HEK293 (cell line): ENCODE results near the gene LAX1.

Source experiments
- CTCF ChIA-PET: fragments of 350-600 bp; formaldehyde crosslinking; extraction: SDS; loops from one replicate; lab custom pipeline; 2021; ENCODE audit warnings: antibody characterized with exemption; lab: Yijun Ruan, JAX
- POLR2A ChIA-PET: fragments of 300-600 bp; formaldehyde crosslinking; extraction: SDS; loops from one replicate; lab custom pipeline; 2020; ENCODE audit warnings: antibody characterized with exemption, inconsistent platforms; lab: Yijun Ruan, JAX
- H3K27ac ChIP-seq: fragments of 200-500 bp; sonication (Bioruptor generic); 2 replicates; pipeline ENCODE4 v1.5.1; 2014; ENCODE audit warnings: low read depth, low read length, control low read depth, inconsistent platforms; ENCODE audit errors: extremely low read depth
- H3K36me3 ChIP-seq, 2 experiments: fragments of 200-500 bp in 1 of 2; sonication (Bioruptor generic) in 1 of 2; 1 replicate in 1 of 2; 2 replicates in 1 of 2; pipeline ENCODE4 v1.5.1; 2014 to 2017; ENCODE audit warnings: inconsistent platforms in 2 of 2, low read length in 2 of 2; ENCODE audit not compliant: control insufficient read depth in 2 of 2, insufficient read depth in 1 of 2
- H3K4me1 ChIP-seq: fragments of 200-500 bp; sonication (Bioruptor generic); 2 replicates; pipeline ENCODE4 v1.5.1; 2014; ENCODE audit warnings: mild to moderate bottlenecking, low read length, inconsistent platforms; ENCODE audit not compliant: control insufficient read depth, insufficient read depth
- H3K4me3 ChIP-seq: 2 replicates; pipeline ENCODE4 v1.5.1; 2011; ENCODE audit warnings: low read depth, mild to moderate bottlenecking, control low read depth, low read length, moderate library complexity
- H3K9me3 ChIP-seq: fragments of 200-500 bp; sonication (Bioruptor generic); 2 replicates; pipeline ENCODE4 v1.5.1; 2014; ENCODE audit warnings: low read depth, low read length, inconsistent platforms; ENCODE audit not compliant: control insufficient read depth, insufficient read depth
- ATF2 ChIP-seq: fragments of 450-650 bp; formaldehyde crosslinking; IDR thresholded peaks from 2 replicates; pipeline ENCODE4 v1.5.1; 2016; ENCODE audit warnings: missing biosample characterization, missing genetic modification characterization, low read depth
- KLF9 ChIP-seq: fragments of 450-650 bp; formaldehyde crosslinking; IDR thresholded peaks from 2 replicates; pipeline ENCODE4 v1.5.1; 2016; ENCODE audit warnings: missing biosample characterization, missing genetic modification characterization, low read depth
- TRIM28 ChIP-seq: IDR thresholded peaks from 2 replicates; pipeline ENCODE4 v1.6.1; 2011; ENCODE audit warnings: low read length, control low read depth, borderline replicate concordance
- ZBTB7A ChIP-seq: fragments of 450-650 bp; formaldehyde crosslinking; IDR thresholded peaks from 2 replicates; pipeline ENCODE4 v1.5.1; 2016; ENCODE audit warnings: low read depth, missing biosample characterization, missing genetic modification characterization
- ZFP3 ChIP-seq: fragments of 450-650 bp; formaldehyde crosslinking; IDR thresholded peaks from 2 replicates; pipeline ENCODE4 v1.5.1; 2016; ENCODE audit warnings: low read depth, missing biosample characterization, missing genetic modification characterization
- ZNF132 ChIP-seq: fragments of 450-650 bp; formaldehyde crosslinking; IDR thresholded peaks from 2 replicates; pipeline ENCODE4 v1.5.1; 2017; ENCODE audit warnings: missing biosample characterization, missing genetic modification characterization, borderline replicate concordance
- ZNF175 ChIP-seq: fragments of 450-650 bp; formaldehyde crosslinking; IDR thresholded peaks from 2 replicates; pipeline ENCODE4 v1.5.1; 2016; ENCODE audit warnings: missing biosample characterization, missing genetic modification characterization
- ZNF24 ChIP-seq: fragments of 450-650 bp; formaldehyde crosslinking; IDR thresholded peaks from 2 replicates; pipeline ENCODE4 v1.5.1; 2016; ENCODE audit warnings: missing biosample characterization, missing genetic modification characterization
- ZNF26 ChIP-seq: fragments of 450-650 bp; formaldehyde crosslinking; IDR thresholded peaks from 2 replicates; pipeline ENCODE4 v1.5.1; 2016; ENCODE audit warnings: missing biosample characterization, missing genetic modification characterization
- ZNF510 ChIP-seq: fragments of 450-650 bp; formaldehyde crosslinking; IDR thresholded peaks from 2 replicates; pipeline ENCODE4 v1.5.1; 2018; ENCODE audit warnings: mild to moderate bottlenecking, missing genetic modification characterization, missing biosample characterization; ENCODE audit not compliant: insufficient replicate concordance
- ZNF518A ChIP-seq: fragments of 450-650 bp; formaldehyde crosslinking; conservative IDR thresholded peaks from 2 replicates; pipeline ENCODE4 v1.5.1; 2016; ENCODE audit warnings: low read depth, missing biosample characterization, missing genetic modification characterization
- ZNF544 ChIP-seq: fragments of 450-650 bp; formaldehyde crosslinking; IDR thresholded peaks from 2 replicates; pipeline ENCODE4 v1.5.0; 2017; ENCODE audit warnings: missing biosample characterization, missing genetic modification characterization
- ZNF549 ChIP-seq: fragments of 450-650 bp; IDR thresholded peaks from 2 replicates; pipeline ENCODE4 v1.5.1; 2018; ENCODE audit warnings: missing biosample characterization, missing genetic modification characterization, mild to moderate bottlenecking, inconsistent platforms, moderate library complexity
- ZNF670 ChIP-seq: fragments of 450-650 bp; formaldehyde crosslinking; IDR thresholded peaks from 2 replicates; pipeline ENCODE4 v1.5.1; 2016; ENCODE audit warnings: missing biosample characterization, missing genetic modification characterization, low read depth
- ZSCAN30 ChIP-seq: fragments of 450-650 bp; IDR thresholded peaks from 2 replicates; pipeline ENCODE4 v1.5.1; 2018; ENCODE audit warnings: missing biosample characterization, mild to moderate bottlenecking, missing genetic modification characterization, moderate library complexity
- TF ChIP-seq, protein P1 (sequence below): fragments of 450-650 bp; formaldehyde crosslinking; IDR thresholded peaks from 2 replicates; pipeline ENCODE4 v1.5.1; 2016; ENCODE audit warnings: missing biosample characterization, missing genetic modification characterization
- TF ChIP-seq, protein P2 (sequence below): fragments of 450-650 bp; formaldehyde crosslinking; IDR thresholded peaks from 2 replicates; pipeline ENCODE4 v1.5.1; 2016; ENCODE audit warnings: missing biosample characterization, missing genetic modification characterization

Gene LAX1

DNA sequence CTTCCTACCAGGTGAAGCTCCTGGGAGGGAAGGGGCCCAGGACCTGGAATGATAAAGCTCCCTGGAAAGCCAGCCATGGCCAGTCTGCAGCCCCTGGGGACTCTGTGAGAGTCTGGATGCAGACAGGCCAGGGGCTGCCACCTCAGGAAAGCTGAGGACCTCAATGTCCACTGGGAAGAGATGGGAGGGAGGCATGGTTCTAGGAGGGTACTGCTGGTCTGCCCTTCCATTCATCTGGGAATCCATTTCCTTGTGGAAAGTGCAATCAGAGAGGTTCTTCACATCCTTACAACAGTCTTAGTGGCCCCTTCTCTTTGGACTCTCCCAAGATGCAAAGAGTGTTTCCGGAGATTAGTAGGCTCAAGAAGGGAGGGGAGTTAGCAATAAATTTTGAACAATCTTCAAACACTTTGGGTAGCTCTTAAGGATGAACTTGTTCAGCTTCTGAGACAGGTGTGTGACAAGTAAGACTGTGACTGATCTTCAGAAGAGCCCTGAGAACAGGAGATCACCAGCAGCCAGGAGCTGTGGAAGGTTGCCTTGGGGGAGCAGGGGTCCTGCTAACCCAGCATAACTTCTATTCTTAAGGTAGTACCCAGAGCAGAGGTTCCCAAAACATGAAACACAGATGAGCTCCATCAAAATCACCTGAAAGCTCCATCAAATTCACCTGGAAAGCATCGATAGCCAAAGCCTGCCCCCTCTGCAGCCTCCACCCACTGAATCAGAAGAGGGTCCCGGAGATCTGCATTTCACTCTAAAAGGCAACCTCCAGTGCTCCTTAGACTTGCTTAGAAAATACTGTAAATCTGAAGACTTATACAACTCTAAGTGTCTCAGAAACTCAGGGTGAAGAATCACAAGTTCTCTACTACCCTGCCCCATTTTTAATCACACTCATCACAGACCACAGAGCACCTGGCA, 616 bp upstream of the LAX1 start (continued):
- TF ChIP-seq, protein P1, sequence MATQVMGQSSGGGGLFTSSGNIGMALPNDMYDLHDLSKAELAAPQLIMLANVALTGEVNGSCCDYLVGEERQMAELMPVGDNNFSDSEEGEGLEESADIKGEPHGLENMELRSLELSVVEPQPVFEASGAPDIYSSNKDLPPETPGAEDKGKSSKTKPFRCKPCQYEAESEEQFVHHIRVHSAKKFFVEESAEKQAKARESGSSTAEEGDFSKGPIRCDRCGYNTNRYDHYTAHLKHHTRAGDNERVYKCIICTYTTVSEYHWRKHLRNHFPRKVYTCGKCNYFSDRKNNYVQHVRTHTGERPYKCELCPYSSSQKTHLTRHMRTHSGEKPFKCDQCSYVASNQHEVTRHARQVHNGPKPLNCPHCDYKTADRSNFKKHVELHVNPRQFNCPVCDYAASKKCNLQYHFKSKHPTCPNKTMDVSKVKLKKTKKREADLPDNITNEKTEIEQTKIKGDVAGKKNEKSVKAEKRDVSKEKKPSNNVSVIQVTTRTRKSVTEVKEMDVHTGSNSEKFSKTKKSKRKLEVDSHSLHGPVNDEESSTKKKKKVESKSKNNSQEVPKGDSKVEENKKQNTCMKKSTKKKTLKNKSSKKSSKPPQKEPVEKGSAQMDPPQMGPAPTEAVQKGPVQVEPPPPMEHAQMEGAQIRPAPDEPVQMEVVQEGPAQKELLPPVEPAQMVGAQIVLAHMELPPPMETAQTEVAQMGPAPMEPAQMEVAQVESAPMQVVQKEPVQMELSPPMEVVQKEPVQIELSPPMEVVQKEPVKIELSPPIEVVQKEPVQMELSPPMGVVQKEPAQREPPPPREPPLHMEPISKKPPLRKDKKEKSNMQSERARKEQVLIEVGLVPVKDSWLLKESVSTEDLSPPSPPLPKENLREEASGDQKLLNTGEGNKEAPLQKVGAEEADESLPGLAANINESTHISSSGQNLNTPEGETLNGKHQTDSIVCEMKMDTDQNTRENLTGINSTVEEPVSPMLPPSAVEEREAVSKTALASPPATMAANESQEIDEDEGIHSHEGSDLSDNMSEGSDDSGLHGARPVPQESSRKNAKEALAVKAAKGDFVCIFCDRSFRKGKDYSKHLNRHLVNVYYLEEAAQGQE (tag by site-specific recombination), result no peak
- TF ChIP-seq, protein P2, sequence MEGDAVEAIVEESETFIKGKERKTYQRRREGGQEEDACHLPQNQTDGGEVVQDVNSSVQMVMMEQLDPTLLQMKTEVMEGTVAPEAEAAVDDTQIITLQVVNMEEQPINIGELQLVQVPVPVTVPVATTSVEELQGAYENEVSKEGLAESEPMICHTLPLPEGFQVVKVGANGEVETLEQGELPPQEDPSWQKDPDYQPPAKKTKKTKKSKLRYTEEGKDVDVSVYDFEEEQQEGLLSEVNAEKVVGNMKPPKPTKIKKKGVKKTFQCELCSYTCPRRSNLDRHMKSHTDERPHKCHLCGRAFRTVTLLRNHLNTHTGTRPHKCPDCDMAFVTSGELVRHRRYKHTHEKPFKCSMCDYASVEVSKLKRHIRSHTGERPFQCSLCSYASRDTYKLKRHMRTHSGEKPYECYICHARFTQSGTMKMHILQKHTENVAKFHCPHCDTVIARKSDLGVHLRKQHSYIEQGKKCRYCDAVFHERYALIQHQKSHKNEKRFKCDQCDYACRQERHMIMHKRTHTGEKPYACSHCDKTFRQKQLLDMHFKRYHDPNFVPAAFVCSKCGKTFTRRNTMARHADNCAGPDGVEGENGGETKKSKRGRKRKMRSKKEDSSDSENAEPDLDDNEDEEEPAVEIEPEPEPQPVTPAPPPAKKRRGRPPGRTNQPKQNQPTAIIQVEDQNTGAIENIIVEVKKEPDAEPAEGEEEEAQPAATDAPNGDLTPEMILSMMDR (tag by site-specific recombination), result no peak
- no peak for TF ChIP-seq ATF2 (tag by site-specific recombination)
- TF ChIP-seq ZFP3, result no peak

GRCh38 chr1:203768256-203768655, 3.3 kb downstream of the LAX1 start:
- TF ChIP-seq TRIM28 (no peak), ZNF670 (no peak), ZNF175 (tag by site-specific recombination) (no peak), ZNF24 (tag by site-specific recombination) (no peak), ZNF549 (no peak), ZBTB7A (no peak), KLF9 (no peak), ZNF510 (tag by site-specific recombination) (no peak)
- no peak overlapping the region for H3K27ac ChIP-seq
- no peaks in the 10 kb centered on the region for H3K4me1 ChIP-seq
- H3K9me3 ChIP-seq, result no peaks in the 10 kb centered on the region
- H3K36me3 ChIP-seq, result no peaks in the 10 kb centered on the region
- CTCF ChIA-PET, result no interaction called here
- POLR2A ChIA-PET, result no interaction called here
- H3K4me3 ChIP-seq, result no peak overlapping the region

DNA sequence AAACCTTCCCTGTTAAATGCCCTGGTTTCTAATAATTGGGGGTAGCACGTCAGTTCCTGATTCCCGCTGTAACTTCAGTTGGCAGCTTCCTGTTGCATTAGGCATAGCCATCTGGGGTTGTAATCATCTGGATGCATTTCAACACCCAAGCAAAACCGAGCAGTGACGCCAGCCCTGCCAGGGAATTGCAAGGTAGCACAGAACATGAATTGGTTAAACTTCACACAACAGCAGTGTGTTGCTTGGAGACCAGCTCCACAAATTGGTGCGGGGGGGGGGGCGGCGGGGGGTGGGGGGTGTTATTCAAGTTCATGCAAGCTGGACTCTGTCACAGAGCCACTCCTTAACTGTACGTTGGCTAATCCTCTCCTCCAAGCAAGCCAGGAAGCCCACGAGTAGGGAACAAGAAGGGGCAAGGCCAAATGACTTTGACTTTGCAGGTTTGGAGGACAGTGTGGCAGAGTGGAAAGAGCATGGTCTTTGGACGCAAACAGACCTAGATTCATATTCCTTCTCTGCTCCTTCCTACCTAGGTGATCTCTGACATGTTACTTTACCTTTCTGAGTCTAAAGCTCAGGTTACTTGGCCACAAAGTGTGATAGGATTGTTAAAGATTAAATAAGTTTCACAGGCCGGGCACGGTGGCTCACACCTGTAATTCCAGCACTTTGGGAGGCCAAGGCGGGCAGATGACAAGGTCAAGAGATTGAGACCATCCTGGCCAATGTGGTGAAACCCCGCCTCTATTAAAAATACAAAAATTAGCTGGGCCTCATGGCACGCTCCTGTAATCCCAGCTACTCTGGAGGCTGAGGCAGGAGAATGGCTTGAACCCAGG, 4.7 kb downstream of the LAX1 start:
- ChIA-PET POLR2A (no interaction called here), CTCF (interaction anchor here (0.6 kb wide), 1 partner anchor 329 kb away, joined by 3 read pairs; no protein-coding TSS in a partner anchor)
- no peaks in the 10 kb centered on the region for H3K4me1 ChIP-seq
- no peak overlapping the region for H3K27ac ChIP-seq
- H3K4me3 ChIP-seq, result no peak overlapping the region
- H3K36me3 ChIP-seq, result no peaks in the 10 kb centered on the region
- no peaks in the 10 kb centered on the region for H3K9me3 ChIP-seq
- no peak for TF ChIP-seq ZNF24 (tag by site-specific recombination)
- TF ChIP-seq ZNF544 (tag by site-specific recombination), result no peak
- no peak for TF ChIP-seq ZNF518A (tag by site-specific recombination)
- TF ChIP-seq ZNF26, result no peak
- TF ChIP-seq ZNF132 (tag by site-specific recombination), result no peak
- no peak for TF ChIP-seq ZSCAN30
